CD4-positive, alpha-beta T cell treated with Interleukin-17A for 1 hour (primary cell): ENCODE results near the gene RHNO1.
A peak's percentile ranks its signal among the peaks of the same experiment; 100 is the strongest.
"Not testable (repeated sequence)": the region's sequence is repeated elsewhere in the genome, so short reads cannot be mapped to it uniquely, and the experiment has no call there.

ENCODE experiments used
- DNase-seq: peaks from one replicate; pipeline ENCODE4 v3.0.0-alpha.2; 2020

The RHNO1 gene

GRCh38 chr12:2860170-2860569 lies 16.9 kb upstream of the RHNO1 start:
- DNase-seq: no peak

- DNase-seq: no peak
Observed at GRCh38 chr12:2862876-2863275, 14.1 kb upstream of the RHNO1 start.

GRCh38 chr12:2863402-2863801 lies 13.6 kb upstream of the RHNO1 start:
- DNase-seq: not testable (repeated sequence)

- no peak for DNase-seq
Observed at GRCh38 chr12:2864198-2864597, 12.8 kb upstream of the RHNO1 start.

GRCh38 chr12:2868986-2869632 lies 7.9 kb upstream of the RHNO1 start:
- not testable (repeated sequence) for DNase-seq

GRCh38 chr12:2876431-2877046 lies 484 bp upstream of the RHNO1 start:
- peak; percentile 7 for DNase-seq

- DNase-seq: peak; percentile 15
Observed at GRCh38 chr12:2877953-2878732, 1.1 kb downstream of the RHNO1 start.

GRCh38 chr12:2879853-2880252 lies 2.8 kb downstream of the RHNO1 start:
- DNase-seq: no peak

GRCh38 chr12:2884810-2885209 lies 7.8 kb downstream of the RHNO1 start:
- DNase-seq: no peak

GRCh38 chr12:2886768-2887450 lies 9.9 kb downstream of the RHNO1 start:
- no peak for DNase-seq

- DNase-seq: no peak
Observed at GRCh38 chr12:2890001-2890387, 13.0 kb downstream of the RHNO1 start.

- peak; percentile 99 for DNase-seq
Observed at GRCh38 chr12:2890388-2891239, 13.6 kb downstream of the RHNO1 start, which contains the start of gene TULP3. TULP3 (plus strand) TSS chr12:2890891; CDS start chr12:2890948, 57 bp downstream.

- DNase-seq: no peak
Observed at GRCh38 chr12:2891240-2892053, 14.4 kb downstream of the RHNO1 start.

GRCh38 chr12:2892246-2892645 lies 15.2 kb downstream of the RHNO1 start:
- DNase-seq: no peak

GRCh38 chr12:2893007-2893406 lies 16.0 kb downstream of the RHNO1 start:
- DNase-seq: no peak

- DNase-seq: no peak
Observed at GRCh38 chr12:2895051-2895451, 18.0 kb downstream of the RHNO1 start.

GRCh38 chr12:2895511-2895910 lies 18.5 kb downstream of the RHNO1 start:
- DNase-seq: no peak

- DNase-seq: no peak
Observed at GRCh38 chr12:2897418-2897817, 20.4 kb downstream of the RHNO1 start.

- no peak for DNase-seq
Observed at GRCh38 chr12:2900642-2901041, 23.6 kb downstream of the RHNO1 start.

GRCh38 chr12:2902272-2902880 lies 25.4 kb downstream of the RHNO1 start:
- no peak for DNase-seq

- DNase-seq: no peak
Observed at GRCh38 chr12:2904260-2904659, 27.2 kb downstream of the RHNO1 start.
